H7 (cell line): ENCODE measurements around the gene FUCA2. TPM values are rescaled to one million over a fixed set of nuclear protein-coding genes. Genes with fewer than 3 reads are reported as not detected.
"Not testable (repeated sequence)": the region's sequence is repeated elsewhere in the genome, so short reads cannot be mapped to it uniquely, and the experiment has no call there.

Source experiments
- DNase-seq: peaks from one replicate; pipeline ENCODE4 v3.0.0; 2012
- H3K27me3 ChIP-seq: 2 replicates; pipeline ENCODE4 v1.6.0; 2011; ENCODE audit warnings: mild to moderate bottlenecking, low read length; ENCODE audit not compliant: control insufficient read depth, insufficient read depth
- H3K36me3 ChIP-seq: replicated peaks from 2 replicates; pipeline ENCODE4 v1.5.1; 2011; ENCODE audit warnings: low read length; ENCODE audit not compliant: control insufficient read depth, insufficient read depth
- H3K4me3 ChIP-seq: 2 replicates; pipeline ENCODE4 v1.5.1; 2011; ENCODE audit warnings: low read depth, mild to moderate bottlenecking, control low read depth, low read length, moderate library complexity; ENCODE audit not compliant: insufficient read depth
- total RNA-seq: library from RNA; depleted of rRNA; stranded (reverse); fragments of >200 nt; shearing (Covaris generic); gene quantifications from 2 replicates; pipeline ENCODE4 v1.2.3, GENCODE V29; 2014

Gene FUCA2
- total RNA-seq, 1 experiment from 2014 or later: 54.0 TPM

DNA sequence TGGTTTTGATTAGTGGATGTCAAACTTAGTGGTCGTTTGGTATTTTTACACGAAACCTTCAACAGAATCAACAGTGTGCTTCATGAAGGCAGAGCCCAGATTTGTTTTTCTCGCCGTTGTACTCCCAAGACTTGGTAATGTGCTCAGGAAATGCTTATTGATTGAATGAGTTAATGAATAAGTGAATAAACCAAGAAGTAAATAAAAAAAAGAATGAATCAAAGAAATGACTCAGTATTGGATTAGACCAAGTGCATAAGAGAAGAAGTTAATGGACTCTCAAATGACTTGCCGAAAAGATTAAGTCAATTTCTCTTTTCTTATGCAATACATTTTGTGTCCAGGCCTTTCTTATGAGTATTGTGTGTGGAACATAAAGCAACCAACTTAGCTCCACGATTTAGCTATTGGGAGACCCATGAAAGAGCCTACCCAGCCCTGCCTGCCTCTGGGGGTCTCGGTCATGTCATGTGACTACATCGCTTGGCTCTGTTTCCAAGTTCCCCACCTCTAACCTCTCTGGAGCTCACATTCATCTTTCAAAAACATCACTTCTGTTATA is 10.6 kb upstream of the FUCA2 start:
- H3K27me3 ChIP-seq: no peaks in the 10 kb centered on the region
- DNase-seq: no peak
- no peaks in the 10 kb centered on the region for H3K36me3 ChIP-seq
- H3K4me3 ChIP-seq: no peak overlapping the region

DNA sequence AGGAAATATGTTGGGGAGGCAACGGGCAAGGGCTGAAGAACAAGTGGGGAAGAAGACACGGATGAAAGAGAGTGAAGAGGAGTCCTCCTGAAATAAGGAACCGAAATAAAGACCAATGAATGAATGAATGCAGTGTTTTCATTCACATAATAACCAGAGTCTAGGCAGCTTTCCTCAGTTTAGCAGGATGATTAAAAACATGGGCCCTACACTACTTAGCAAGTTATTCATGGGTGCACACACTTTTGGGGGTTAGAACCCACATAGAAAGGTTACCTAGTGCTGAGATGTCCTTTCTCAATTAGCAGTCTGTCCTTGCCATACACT is 5.9 kb upstream of the FUCA2 start:
- H3K36me3 ChIP-seq: no peaks in the 10 kb centered on the region

DNA sequence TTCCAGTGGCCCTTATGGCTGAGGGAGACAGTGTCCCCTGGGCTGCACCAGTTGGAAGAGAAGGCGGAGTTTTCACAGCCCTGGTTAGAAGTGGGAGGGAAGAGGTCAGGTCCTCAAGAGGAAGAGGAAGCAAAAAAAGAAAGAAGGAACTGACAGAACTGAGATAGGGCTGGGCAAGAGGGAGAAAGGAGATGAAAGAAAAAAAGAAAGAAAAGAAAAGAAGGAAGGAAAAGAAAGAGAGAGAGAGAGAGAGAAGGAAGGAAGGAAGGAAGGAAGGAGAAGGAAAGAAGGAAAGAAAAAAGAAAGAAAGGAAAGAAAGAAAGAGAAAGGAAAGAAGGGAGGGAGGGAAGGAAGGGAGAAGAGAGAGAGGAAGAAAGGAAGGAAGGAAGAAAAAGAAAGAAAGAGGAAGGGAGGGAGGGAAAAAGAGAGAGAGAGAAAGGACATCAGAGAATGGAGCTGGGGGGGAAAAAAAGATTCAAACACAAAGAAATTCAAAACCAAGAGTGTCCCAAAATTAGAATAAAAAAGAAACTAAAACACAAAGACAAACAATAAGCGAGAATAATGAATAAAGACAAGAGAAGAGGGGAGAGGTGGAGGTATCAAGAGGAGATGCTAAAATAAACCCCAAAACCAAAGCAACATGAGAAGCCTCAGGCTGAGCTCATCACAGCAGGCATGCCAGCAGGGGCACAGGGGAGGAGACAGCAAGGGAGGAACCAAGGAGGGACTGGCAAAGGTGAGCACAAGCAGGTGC is 5.3 kb upstream of the FUCA2 start:
- Histone ChIP-seq H3K36me3 (no peaks in the 10 kb centered on the region), H3K27me3 (no peaks in the 10 kb centered on the region; the same call in 1 of the 2 replicates), H3K4me3 (no peak overlapping the region)
- DNase-seq: peak; percentile 44

More for the DNA sequence above, 5.9 kb upstream of the FUCA2 start:
- Histone ChIP-seq H3K4me3 (no peak overlapping the region), H3K27me3 (no peaks in the 10 kb centered on the region; the same call in 1 of the 2 replicates)
- DNase-seq: no peak

DNA sequence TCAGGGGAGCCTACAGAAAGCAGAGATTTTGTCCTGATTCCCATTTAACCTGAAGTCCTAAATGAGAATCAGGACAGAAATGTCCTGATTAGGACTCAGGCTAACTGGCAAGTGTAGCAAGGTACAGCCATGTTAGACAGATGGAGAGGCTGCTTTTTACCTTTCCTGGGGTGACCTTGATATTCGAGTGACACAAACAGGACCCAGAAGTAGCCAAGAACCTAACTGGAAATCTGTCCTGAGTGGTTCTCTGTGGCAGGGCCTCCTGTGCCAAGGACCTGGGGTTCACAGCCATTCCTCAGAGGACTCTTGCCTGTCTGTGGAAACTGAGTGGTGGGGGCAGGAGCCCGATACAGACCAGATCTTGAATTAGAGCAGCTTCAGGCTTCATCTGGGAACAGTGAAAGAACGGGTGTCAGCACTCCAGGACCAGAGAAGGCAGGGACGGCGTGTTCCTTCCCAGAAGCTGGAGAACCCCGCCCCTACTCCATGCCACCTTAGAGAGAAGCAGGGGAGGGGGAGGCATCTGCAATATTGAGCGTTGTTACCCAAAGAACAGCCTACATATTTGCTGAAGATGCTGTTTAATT is 4.3 kb upstream of the FUCA2 start:
- no peaks in the 10 kb centered on the region for H3K36me3 ChIP-seq
- H3K4me3 ChIP-seq: no peak overlapping the region
- H3K27me3 ChIP-seq: no peaks in the 10 kb centered on the region; the same call in 1 of the 2 replicates
- DNase-seq: no peak

DNA sequence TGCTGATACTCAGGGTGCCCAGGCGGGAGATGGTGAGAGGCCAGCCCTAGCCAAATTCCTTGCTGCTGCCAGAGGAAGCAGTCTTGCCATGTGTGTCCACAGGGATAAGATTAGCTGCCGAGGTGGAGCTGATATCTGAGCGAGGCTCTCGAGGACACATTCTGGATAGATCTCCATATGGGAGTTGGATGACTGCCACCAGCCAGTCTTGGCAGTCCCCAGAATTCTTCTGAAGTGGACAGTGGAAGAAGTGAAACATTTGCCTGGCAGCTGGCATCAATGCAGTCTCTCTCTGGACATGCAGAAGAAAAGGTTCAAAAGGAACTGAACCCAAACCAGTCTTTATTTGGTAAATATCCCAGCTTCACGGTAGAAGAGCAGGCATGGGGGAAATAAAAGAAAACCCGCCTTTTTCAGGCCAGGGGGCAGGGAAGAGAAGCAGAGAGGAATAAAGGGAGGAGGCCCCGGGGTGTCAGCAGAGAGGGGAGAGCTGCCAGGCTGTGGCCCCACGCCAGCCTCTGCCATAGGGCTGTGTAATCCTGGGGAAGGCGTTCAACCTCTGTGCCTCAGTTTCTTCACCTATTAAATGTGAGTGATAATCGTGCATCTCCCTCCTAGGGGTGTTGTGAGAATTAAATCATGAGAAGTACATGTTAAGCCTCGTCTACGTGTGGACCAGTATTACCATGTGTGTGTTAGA is 3.7 kb upstream of the FUCA2 start:
- DNase-seq: no peak
- no peaks in the 10 kb centered on the region; the same call in 1 of the 2 replicates for H3K27me3 ChIP-seq

DNA sequence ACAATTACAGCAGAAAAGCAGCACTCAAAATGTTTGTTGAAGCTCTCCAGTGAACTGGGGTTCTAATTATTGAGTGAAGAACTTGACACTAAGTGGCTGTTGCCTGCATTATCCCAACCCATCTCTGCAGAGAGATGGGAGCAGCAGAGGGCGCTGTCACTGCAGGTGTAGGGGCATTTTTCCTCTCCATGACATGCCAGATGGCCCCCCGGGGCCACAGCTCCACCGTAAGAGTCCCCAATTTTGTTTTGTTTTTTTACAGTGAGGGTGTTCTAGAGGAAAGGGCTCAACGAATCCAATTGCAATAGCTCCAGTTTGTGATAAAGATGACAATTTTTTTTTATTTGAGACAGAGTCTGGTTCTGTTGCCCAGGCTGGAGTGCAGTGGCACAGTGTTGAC is 1.9 kb upstream of the FUCA2 start:
- Histone ChIP-seq H3K36me3 (no peaks in the 10 kb centered on the region; the same call in 1 of the 2 replicates), H3K4me3 (no peak overlapping the region), H3K27me3 (no peaks in the 10 kb centered on the region; the same call in 1 of the 2 replicates)
- DNase-seq: peak; percentile 82

More for the DNA sequence above, 3.7 kb upstream of the FUCA2 start:
- Histone ChIP-seq H3K4me3 (no peak overlapping the region), H3K36me3 (no peaks in the 10 kb centered on the region)

DNA sequence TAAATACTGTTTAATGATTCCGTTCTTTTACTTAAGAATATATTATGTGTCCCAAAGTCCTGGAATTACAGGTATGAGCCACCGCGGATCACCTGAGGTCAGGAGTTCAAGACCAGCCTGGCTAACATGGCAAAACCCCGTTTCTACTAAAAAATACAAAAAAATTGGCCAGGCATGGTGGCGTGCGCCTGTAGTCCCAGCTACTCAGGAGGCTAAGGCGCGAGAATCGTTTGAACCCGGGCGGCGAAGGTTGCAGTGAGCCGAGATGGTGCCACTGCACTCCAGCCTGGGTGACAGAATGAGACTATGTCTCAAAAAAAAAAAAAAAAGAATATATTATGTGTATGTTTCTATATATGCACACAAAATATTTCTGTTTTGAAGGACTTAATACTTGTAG is 1.2 kb downstream of the FUCA2 start:
- DNase-seq, H3K4me3 ChIP-seq, H3K27me3 ChIP-seq, H3K36me3 ChIP-seq: not testable (repeated sequence)

DNA sequence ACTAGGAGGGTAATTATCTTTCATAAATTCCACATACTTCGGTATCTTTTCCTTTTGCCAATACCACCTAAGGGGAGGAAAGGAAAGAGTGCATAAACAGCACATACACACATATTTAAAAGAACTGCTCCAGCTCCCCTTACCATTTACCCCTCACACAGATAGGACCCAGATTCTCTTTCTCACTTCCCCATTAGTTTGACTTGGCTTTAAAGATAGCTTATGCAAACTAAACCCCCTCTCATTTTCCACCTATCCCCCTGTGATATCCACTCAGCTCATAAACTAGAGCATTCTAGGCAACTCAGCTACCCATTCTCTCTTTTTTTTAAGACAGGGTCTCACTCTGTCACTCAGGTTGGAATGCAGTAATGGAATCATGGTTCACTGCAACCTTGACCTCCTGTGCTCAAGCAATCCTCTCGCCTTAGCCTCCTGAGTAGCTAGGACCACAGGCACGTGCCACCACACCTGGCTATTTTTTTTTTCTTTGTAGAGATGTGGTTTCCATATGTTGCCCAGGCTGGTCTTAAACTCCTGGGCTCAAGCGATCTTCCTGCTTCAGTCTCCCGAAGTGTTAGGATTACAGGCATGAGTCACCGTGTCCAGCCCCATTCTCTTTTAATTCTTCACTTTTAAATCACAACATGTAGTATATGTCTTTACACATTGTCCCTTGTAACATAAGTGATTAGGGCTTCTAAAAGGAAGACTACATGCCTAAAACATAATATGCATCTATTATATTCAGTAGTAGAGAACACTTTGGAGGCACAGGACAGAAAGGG is 4.0 kb downstream of the FUCA2 start:
- no peak for DNase-seq
- H3K36me3 ChIP-seq: peaks cover 3% of the 10 kb centered on the region
- no peaks in the 10 kb centered on the region for H3K27me3 ChIP-seq
- no peak overlapping the region for H3K4me3 ChIP-seq

DNA sequence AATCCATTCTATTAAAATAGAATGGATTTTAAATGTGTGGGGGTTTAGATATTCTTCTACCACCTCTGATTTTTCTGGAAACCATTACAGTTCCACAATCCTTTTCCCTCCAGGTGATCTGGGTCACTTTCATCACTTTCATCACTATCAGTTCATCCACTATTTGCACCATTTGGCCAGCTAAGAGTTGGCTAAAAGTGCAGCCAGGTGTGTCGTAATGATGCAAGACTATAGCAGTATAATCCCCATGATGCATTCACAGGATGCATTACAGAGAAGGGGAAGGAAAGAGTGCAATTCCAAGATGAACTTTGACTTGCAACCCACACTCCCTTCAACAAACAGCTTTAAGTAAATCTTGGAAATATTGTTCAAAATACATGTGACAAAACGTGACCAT is 4.9 kb downstream of the FUCA2 start:
- DNase-seq: no peak
- no peak overlapping the region for H3K4me3 ChIP-seq
- H3K36me3 ChIP-seq: peaks cover 5% of the 10 kb centered on the region
- H3K27me3 ChIP-seq: no peaks in the 10 kb centered on the region

DNA sequence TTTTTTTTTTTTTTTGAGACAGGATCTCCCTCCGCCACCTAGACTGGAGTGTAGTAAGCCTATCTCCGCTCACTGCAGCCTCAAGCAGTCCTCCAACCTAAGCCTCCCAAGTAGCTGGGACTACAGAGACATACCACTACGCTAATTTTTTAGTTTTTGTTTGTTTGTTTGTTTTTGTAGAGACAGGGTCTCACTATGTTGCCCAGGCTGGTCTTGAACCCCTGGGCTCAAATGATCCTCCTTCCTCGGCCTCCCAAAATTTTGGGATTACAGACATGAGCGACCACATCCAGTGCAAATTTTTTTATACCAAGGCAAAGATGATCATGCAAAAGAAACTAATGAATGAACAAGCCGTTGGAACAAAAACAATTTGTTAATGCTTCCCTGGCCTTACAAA is 5.3 kb downstream of the FUCA2 start:
- DNase-seq: no peak
- Histone ChIP-seq H3K27me3 (no peaks in the 10 kb centered on the region), H3K4me3 (no peak overlapping the region)

DNA sequence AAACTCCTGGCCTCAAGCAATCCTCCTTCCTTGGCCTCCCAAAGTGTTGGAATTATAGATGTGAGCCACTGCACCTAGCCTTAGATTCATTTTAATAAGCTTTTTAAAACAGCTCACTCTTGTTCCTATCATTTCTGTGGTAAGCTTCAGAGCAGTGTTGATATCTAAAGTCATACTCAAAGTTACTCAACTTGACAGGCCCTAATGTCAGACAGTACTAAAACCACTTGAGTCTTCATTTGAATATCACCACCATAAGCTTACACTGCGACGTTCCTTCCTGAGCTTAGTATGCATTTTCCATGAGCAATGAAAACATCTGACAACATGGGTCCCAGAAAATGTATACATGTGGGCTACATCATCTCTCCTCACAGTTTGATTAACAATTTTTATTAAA is 6.0 kb downstream of the FUCA2 start:
- Histone ChIP-seq H3K36me3 (peaks cover 7% of the 10 kb centered on the region), H3K4me3 (no peak overlapping the region), H3K27me3 (no peaks in the 10 kb centered on the region)
- DNase-seq: no peak

More for the DNA sequence above, 5.3 kb downstream of the FUCA2 start:
- peaks cover 5% of the 10 kb centered on the region for H3K36me3 ChIP-seq

DNA sequence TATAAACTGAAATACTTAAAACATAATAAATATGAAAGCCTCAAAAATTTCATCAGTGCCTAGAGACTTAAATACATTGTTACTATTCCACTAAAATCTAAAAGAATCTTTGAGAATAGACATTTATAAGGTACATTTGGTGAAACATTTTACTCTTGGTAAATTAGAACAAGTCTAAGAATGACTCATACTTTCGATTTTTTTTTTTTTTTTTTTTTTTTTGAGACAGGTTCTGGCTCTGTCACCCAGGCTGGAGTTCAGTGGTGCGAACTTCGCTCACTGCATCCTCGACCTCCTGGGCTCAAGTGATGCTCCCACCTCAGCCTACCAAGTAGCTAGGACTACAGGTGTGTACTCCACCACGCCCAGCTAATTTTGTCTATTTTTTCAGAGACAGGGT is 6.4 kb downstream of the FUCA2 start:
- no peak overlapping the region for H3K4me3 ChIP-seq
- DNase-seq: no peak
- H3K27me3 ChIP-seq: no peaks in the 10 kb centered on the region
- peaks cover 7% of the 10 kb centered on the region for H3K36me3 ChIP-seq

DNA sequence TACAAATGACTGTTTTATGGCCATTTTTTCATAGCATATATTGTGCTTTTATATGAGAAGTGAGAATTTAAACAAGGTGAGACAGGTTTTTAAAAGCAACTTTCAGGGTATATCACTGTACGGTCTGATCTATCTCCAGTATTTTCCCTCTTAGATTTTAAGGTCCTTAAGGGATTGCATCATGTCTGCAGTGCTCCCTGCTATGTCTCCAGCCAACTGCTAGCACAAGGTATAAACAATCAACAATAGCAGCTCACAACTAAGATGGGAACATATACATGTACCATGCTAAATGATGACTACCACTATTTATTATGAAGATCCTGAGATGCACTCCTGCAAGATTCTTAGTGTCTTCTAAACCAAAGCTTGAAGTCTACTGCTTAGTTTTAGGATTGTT is 7.2 kb downstream of the FUCA2 start:
- Histone ChIP-seq H3K4me3 (no peak overlapping the region), H3K27me3 (no peaks in the 10 kb centered on the region), H3K36me3 (peaks cover 8% of the 10 kb centered on the region)
- no peak for DNase-seq

DNA sequence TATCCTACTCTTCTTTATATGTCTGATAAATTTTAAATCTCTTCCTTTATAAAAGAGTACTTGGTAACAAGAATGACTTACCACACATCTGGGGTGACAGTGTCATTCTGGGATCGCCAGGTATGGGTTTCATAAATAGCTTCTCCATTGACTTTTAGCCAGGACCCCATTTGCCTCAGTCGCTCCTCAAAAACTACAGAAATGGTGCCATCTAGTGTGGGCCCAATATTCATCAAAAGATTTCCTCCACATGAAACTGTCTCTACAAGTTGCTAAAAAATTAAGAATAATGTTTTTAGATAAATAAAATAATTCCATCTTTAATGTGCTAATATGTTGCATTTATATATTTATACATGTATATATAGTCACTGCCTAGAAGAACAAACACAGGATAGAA is 9.7 kb downstream of the FUCA2 start:
- no peak overlapping the region for H3K4me3 ChIP-seq
- H3K36me3 ChIP-seq: peaks cover 10% of the 10 kb centered on the region
- no peak for DNase-seq
- H3K27me3 ChIP-seq: no peaks in the 10 kb centered on the region
